ENCODE results near the gene ABTB1.

The ABTB1 gene

DNA sequence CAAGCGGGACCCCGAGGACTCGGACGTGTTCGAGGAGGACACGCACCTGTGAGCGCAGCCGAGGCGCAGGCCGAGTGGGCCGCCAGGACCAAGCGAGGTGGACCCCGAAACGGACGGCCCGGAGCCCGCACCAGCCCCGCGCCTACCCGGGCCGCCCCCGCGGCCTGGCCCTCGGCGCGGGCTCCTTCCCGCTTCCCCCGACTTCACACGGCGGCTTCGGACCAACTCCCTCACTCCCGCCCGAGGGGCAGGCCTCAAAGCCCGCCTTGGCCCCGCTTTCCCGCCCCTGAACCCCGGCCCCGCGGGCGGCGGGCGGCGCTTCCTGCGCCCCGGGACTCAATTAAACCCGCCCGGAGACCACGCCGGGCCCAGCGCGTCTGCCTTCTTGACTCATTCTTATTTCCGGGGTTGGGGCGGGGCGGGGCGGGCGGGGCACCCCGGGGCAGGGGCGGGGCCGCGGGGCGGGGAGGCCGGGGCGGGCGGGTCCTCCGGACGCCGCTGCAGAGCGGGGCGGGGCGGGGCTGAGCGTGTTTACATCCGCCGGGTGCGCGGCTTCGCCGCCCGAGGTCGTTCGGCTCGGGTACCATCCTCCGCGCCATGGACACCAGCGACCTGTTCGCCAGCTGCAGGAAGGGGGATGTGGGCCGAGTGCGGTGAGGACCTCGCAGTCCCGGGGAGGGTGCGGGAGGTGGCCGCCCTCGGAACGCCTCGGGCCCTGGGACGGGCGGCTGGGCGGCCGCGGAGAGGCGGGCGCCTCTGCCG is at the start of gene ABTB1:
Gene ABTB1 (plus strand): TSS at position 524 of the 762 bp plus-strand sequence. CDS start 74 bp downstream, at position 598.
- no peak for DNase-seq

GRCh38 chr3:127624063-127624462 is 48.7 kb upstream of the ABTB1 start:
- DNase-seq = no peak

DNA sequence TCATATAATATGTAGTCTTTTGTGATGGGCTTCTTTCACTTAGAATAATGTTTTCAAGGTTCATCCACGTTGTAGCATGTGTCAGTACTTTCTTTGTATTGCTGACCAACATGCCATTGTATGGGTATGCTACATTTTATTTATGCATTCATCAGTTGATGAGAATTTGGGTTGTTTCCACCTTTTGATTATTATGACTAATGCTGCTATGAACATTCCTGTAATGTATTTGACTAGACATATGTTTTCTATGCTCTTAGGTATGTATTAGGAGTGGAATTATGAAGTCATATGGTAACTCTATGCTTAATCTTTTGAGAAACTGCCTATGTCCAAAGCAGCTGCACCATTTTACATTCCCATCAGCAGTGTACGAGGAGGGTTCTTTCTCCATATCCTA is 46.9 kb upstream of the ABTB1 start:
- no peak for DNase-seq

GRCh38 chr3:127628426-127628787 is 44.3 kb upstream of the ABTB1 start:
- DNase-seq = no peak

GRCh38 chr3:127628788-127629466 is 43.8 kb upstream of the ABTB1 start, which contains the start of gene PODXL2:
Gene PODXL2, plus strand, starts transcription at chr3:127629185. Its CDS starts 35 bp downstream, at chr3:127629220.
- no peak for DNase-seq

GRCh38 chr3:127629467-127630403 is 43.0 kb upstream of the ABTB1 start:
- DNase-seq = no peak

- DNase-seq = no peak
Measured at GRCh38 chr3:127630811-127631714, 41.7 kb upstream of the ABTB1 start.

- no peak for DNase-seq
Measured at GRCh38 chr3:127632035-127632820, 40.5 kb upstream of the ABTB1 start.

GRCh38 chr3:127634653-127635052 is 38.1 kb upstream of the ABTB1 start:
- no peak for DNase-seq

GRCh38 chr3:127637546-127637945 is 35.2 kb upstream of the ABTB1 start:
- DNase-seq = no peak

- no peak for DNase-seq
Measured at GRCh38 chr3:127637971-127638370, 34.8 kb upstream of the ABTB1 start.

DNA sequence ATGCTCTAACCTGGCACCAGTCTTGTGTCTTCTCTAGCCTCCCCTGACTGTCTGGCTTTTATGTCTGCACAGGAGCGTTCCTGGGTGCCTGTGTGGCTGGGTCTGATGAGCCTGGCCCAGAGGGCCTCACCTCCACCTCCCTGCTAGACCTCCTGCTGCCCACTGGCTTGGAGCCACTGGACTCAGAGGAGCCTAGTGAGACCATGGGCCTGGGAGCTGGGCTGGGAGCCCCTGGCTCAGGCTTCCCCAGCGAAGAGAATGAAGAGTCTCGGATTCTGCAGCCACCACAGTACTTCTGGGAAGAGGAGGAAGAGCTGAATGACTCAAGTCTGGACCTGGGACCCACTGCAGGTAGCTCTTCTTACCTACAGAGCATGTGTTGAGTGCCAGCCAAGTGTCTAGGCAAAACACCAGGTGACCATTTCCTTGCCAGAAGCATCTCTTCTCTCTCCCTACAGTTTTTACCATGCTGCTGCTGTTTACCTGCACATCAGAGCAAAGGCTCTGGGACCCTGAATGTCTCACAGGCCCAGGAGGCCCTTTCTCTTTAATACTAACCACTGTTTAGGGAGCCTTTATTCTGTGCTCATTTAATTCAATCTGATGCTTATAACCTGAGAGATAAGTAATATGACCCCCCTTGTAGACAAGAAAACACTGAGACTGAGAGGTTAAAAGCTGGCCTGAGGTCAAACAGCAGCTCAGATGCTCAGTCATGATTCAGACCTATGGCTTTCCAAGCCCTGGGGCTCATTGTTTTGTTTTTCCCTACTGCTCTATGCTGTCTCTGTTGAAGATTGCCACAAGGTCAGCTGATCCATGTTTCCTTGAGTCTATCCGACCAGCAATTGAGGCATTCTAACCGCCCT is 33.3 kb upstream of the ABTB1 start:
- no peak for DNase-seq

- DNase-seq = no peak
Measured at GRCh38 chr3:127640042-127640355, 32.8 kb upstream of the ABTB1 start.

GRCh38 chr3:127644641-127645370 is 27.9 kb upstream of the ABTB1 start:
- DNase-seq = no peak

- DNase-seq = no peak
Measured at GRCh38 chr3:127645371-127646015, 27.3 kb upstream of the ABTB1 start.

GRCh38 chr3:127646501-127647046 is 26.2 kb upstream of the ABTB1 start:
- DNase-seq = no peak

- DNase-seq = no peak
Measured at GRCh38 chr3:127647166-127647844, 25.4 kb upstream of the ABTB1 start.

DNA sequence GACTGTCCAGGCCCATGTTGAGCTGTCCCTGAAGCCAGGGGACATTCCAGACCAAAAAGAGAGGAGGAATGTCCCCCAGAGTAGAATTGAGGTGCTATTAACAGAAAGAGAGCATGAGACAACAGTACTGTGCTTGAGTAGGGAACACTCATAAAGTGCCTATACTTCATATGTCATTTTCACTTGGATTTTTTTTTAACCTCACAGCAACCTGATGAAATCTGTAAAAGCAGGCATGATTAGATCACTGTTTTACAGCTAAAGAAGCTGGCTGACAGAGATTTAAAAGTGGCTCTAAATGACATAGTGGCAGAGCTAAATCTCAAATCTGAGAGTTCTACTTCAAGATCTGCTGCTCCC is 24.9 kb upstream of the ABTB1 start:
- DNase-seq = no peak
